IPS DF 4.7 (cell line): ENCODE measurements around the gene PAGR1.
A peak's percentile ranks its signal among the peaks of the same experiment; 100 is the strongest.

ENCODE experiments used
- DNase-seq: peaks from one replicate; pipeline ENCODE4 v3.0.0-alpha.2; 2013; ENCODE audit warnings: low spot score; ENCODE audit errors: extremely low read depth

The PAGR1 gene

GRCh38 chr16:29834079-29834478 is 18.1 kb downstream of the PAGR1 start:
- DNase-seq, result no peak

GRCh38 chr16:29835926-29836325 is 20.0 kb downstream of the PAGR1 start:
- DNase-seq, result no peak

GRCh38 chr16:29836623-29837022 is 20.7 kb downstream of the PAGR1 start:
- DNase-seq, result no peak

GRCh38 chr16:29837841-29838240 is 21.9 kb downstream of the PAGR1 start:
- no peak for DNase-seq

GRCh38 chr16:29839822-29840221 is 23.9 kb downstream of the PAGR1 start:
- DNase-seq, result no peak

- no peak for DNase-seq
These were observed 24.3 kb downstream of the PAGR1 start for GRCh38 chr16:29840240-29840639.

GRCh38 chr16:29841631-29842030 is 25.7 kb downstream of the PAGR1 start:
- DNase-seq, result no peak

- no peak for DNase-seq
These were observed 26.9 kb downstream of the PAGR1 start for GRCh38 chr16:29842732-29843346.

- no peak for DNase-seq
These were observed 28.0 kb downstream of the PAGR1 start for GRCh38 chr16:29843931-29844330.

- DNase-seq, result no peak
These were observed 28.8 kb downstream of the PAGR1 start for GRCh38 chr16:29844575-29845331.

GRCh38 chr16:29845656-29846055 is 29.7 kb downstream of the PAGR1 start:
- DNase-seq, result no peak

GRCh38 chr16:29848420-29849297 is 32.7 kb downstream of the PAGR1 start:
- peak; percentile 33 for DNase-seq

- DNase-seq, result no peak
These were observed 33.6 kb downstream of the PAGR1 start for GRCh38 chr16:29849505-29849904.

- no peak for DNase-seq
These were observed 35.0 kb downstream of the PAGR1 start for GRCh38 chr16:29850998-29851397.

- no peak for DNase-seq
These were observed 36.7 kb downstream of the PAGR1 start for GRCh38 chr16:29852654-29853053.

GRCh38 chr16:29854520-29855100 is 38.7 kb downstream of the PAGR1 start:
- DNase-seq, result no peak

- no peak for DNase-seq
These were observed 41.3 kb downstream of the PAGR1 start for GRCh38 chr16:29857133-29857760.

- DNase-seq, result no peak
These were observed 42.3 kb downstream of the PAGR1 start for GRCh38 chr16:29858149-29858849.

GRCh38 chr16:29858974-29859373 is 43.0 kb downstream of the PAGR1 start:
- no peak for DNase-seq

- DNase-seq, result no peak
These were observed 44.3 kb downstream of the PAGR1 start for GRCh38 chr16:29860218-29860617.
